Measurements from ENCODE around the gene ERGIC3.

ERGIC3 gene

DNA sequence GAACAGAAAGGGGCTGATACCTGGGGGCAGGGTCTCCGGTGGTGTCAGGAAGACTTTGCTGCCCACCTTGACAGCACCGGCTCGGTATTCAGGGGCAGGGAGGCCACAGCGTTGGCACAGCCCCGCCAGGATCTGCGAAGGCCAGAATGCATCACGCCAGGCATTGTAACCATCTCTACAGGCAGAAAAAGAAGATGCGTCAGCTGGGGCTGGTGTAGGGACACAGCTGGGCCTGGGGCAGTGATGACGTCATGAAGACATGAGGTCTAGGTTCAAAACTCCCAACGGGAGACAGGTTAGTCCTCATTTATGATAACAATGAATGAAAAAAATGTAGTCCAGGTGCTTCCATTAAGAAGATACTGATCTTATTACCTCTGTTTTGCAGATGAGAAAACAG is 22.0 kb downstream of the ERGIC3 start:
- DNase-seq: no peak

DNA sequence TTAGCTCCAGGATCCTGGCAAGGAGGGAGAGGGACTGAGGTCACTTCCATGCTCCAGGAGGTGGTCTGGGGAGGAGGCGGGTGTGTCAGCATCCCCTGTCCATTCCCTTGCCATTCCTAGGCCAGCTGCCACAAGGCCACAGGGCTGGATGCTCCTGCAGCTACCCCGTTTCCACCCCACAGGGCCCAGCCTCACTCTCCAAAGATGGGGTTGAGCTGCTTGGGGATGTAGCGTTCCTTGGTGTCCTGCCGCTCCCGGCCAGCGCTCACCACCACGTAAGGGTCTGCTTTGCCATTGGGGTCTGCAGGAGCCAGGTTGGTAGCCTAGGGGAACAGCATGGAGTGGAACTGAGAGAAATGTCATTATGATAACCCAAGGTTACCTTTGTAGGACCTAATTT is 23.0 kb downstream of the ERGIC3 start:
- DNase-seq: no peak

DNA sequence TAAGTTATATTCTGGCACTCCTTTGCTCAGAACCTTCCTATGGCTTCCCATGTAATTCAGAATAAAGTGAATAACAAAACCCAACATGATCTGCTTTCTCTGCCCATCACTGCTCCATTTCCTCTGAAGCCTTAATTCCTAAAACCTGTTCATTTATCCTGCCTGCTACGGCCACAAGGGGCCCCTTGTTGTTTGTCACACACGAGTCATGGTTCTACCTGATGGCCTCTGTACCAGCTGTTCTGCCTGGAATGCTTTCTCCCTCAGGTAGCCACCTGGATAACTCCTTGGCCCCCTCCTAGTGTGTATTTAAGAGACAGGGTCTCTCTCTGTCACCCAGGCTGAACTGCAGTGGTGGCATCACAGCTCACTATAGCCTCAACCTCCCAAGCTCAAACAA is 26.8 kb downstream of the ERGIC3 start:
- DNase-seq: no peak

DNA sequence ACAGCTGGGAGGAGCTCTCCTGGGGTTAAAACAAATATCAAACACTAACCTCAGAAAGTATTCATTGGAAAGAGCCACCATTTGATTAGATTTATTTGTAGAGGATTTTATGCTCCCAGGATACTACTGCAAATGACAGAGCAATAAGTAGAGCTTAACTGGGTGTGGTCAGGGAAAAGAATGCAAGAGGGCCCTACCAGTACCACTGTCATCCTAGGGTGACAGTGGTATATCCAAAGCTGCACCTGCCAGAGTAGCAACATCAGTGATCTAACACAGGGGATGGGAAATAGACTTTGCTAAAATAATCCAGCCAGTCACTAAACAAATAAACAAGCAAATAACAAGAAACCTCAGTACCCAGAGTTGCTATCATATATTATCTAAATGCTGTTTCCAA is 29.7 kb downstream of the ERGIC3 start:
- DNase-seq: no peak

DNA sequence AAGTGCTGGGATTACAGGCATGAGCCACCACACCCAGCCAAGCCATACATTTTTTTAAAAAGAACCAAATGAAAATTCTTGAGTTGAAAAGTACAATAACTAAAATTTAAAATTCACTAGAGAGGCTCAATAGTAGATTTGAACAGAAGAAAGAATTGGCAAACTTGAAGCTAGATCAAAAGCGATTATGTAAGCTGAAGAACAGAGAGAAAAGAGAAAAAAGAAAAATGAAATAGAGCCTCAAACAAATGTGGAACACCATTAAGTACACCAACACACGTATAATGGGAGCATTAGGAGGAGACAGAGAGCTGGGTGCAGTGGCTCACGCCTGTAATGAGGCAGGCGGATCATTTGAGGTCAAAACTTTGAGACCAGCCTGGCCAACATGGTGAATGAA is 31.0 kb downstream of the ERGIC3 start:
- no peak for DNase-seq

DNA sequence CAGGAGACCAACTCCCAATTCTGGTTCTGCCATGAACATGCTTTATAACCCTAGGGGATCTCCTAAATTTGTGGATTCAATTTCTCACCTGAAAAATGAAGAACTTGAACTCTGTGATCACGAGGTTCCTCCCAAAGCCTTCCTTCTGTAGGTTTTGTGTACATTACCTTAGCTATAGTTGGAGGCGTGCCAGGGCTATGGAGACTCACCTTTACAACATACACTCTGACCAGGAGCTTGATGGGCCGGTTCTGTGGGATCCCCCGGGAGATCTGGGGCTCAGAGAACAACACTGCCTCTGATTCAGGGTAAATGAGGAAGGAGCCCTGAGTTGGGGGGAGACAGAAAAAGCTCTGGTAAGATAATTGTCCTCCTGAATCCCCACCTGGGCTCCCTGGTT is 34.1 kb downstream of the ERGIC3 start:
- no peak for DNase-seq

DNA sequence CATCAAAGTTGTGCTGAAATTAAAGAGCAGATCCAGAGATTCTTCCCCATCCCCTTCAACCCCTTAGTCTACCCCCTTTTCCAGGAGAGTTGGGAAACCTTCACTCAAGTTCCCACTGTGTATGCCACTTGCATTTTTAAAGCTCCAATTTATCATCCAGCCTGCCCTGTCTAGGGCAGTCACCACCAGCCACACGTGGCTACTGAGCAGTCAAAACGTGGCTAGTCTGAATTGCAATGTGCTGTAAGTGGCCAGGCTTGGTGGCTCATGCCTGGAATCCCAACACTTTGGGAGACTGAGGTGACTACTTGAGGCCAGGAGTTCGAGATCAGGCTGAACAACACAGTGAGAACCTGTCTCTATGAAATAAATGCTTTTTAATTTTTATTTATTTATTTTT is 34.9 kb downstream of the ERGIC3 start:
- DNase-seq: no peak

DNA sequence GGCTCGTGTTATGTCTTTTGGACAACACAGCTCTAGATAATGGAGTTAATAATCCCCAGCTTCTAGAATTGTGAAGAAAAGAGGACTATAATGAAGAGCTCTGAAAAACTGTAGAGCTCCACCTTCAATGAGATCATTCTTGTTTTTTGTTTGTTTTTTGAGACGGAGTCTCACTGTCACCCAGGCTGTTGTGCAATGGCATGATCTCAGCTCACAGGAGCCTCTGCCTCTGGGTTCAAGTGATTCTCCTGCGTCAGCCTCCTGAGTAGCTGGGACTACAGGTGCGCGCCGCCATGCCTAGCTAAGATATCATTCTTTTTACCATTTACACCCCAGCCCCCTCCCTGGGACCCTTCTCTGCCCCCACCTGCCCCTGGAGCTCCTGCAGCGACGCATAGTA is 36.6 kb downstream of the ERGIC3 start:
- DNase-seq: no peak

DNA sequence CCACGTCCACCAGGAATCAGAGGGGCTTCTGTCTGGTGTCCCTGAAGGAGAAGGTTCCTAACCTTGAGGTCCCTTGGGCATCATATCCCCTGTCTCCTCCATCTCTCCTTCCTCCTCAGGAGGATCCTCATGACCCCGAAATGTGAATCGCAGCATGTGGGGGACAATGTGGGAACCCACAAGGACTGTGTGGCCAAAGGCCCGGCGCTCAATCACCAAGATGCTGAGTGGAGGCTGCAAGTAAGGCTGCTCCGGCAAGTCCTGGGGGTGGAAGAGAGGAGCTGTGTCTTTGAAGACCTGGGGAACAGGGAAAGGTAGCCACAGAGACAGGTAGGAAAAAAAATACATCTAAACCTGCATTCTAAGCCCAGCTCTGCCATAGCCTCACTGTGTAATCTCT is 37.3 kb downstream of the ERGIC3 start:
- no peak for DNase-seq

DNA sequence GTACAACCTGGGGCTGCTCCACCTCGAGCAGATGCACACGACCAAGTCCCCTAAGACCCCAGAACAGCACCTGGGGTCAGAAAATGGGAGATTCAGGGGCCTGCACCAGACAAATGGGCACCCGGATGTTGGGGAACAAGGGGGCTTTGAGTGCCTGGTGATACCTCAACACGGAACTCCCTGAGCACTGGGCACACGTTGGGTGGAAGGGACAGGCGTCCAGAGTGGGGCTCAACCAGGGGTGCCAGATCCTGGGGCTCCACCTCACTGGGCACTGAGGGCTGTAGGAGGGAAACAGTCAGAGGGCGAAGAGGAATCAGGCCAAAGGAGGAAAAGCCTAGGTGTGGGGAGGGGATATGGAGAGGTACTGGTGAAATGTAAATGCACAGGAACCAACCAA is 40.3 kb downstream of the ERGIC3 start:
- no peak for DNase-seq

DNA sequence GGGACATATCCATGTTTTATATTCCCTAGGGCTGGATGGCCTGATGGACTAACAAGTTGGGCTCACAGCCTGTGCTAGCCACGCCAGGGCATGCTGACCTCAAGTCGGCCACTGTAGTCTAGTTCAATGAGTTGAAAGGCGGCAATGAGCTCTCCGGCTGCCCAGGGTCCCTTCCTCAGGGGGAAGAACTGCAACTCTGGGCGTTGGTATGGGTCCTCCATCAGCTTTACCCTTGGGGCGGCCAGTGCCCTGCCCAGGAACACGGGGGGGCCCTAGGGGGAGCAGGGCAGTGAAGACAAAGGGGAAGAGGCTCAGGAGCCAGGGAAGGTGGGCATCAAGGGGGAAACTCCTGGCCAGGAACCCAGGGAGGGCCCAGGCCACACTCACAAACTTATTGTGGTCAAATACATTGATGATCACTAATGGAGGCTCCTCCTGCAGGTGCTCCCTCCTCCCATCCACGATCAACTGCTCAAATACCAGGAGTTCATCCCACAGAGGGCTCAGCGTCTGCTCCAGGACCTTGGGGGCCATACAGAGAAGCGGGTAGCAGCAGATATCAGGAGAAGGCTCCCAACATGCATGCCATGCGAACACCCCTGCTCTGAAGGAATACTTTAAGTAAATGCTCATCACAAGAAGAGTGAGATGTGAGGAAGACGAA is 41.0 kb downstream of the ERGIC3 start:
- DNase-seq: no peak

DNA sequence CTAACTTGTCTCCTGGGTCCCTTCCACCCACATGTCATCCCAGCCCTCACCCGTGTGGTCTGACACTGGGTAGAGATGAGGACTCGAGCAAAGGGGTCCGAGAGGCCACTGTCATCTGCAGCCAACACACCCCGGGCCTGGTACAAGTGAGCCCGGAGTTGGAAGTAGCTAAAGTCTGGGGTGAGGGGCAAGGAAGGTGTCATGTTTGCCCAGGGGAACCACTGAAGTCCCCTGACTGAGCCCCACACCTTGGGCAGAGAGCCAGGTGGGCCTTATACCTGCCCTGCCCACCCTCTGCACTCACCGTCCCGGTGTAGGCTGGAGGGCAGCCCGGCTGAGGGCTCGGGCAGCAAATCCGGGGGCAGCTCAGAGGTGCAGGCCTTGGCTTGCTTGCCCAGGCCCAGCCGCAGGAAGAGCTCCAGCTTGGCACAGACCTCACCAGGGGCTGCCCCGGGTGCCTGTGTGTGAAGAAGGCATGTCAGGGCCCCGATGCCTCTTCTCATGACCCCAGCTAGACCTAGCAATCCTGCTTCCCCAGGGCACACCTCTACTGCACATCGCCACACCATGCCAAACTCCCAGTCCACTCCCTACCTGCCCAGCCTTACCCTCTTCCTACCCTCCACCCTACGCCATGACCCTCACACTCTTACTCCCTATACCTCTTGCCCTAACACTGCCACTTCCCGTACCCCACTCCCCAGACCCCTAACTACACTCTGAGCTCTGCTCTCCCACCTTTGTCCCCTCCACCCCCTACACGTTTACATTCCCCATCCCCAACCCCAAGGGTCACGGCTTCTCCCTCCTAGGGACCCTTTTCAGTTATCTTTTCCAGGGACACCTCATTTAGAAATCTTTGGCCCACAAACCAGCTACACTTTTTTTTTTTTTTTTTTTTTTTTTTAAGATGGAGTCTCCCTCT is 42.0 kb downstream of the ERGIC3 start:
- DNase-seq: no peak

DNA sequence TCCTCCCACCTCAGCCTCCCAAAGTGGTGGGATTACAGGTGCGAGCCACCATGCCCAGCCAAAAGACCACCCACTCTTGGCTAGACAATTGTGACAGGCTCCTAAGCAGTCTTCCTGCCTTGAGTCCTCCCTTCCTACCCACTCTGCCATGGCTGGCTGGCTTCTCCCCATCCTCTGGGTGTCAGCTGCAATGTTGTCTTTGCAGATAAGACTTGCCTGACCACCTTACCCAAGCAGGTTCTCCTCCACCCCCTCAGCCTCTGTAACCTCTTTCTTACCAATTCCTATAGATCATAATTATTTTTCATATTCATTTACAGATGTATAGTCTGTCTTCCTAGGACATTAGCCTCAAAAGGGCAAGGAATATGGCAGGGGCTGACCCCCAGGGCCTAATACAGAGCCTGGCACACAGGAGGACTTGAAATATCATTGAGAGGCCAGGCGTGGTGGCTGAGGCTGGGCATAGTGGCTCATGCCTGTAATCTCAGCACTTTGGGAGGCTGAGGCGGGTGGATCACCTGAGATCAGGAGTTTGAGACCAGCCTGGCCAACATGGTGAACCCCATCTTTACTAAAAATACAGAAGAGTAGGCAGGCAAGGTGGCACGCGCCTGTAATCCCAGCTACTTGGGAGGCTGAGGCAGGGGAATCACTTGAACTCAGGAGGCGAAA is 45.0 kb downstream of the ERGIC3 start:
- DNase-seq: no peak

DNA sequence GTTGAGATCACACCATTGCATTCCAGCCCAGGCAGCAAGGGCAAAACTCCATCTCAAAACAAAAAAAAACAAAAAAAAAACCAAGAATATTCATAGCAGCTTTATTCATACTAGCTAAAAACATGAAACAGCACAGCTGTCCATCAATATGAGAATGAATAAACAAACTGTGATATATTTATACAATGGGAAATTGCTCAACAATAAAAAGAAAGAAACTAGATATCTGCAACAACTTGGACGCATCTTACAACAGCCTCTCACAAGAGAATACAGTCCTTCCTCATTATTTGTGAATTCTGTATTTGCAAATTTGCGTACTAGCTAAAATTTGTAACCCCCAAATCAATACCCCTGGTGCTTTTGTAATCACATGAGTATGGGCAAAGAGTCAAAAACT is 45.6 kb downstream of the ERGIC3 start:
- no peak for DNase-seq

DNA sequence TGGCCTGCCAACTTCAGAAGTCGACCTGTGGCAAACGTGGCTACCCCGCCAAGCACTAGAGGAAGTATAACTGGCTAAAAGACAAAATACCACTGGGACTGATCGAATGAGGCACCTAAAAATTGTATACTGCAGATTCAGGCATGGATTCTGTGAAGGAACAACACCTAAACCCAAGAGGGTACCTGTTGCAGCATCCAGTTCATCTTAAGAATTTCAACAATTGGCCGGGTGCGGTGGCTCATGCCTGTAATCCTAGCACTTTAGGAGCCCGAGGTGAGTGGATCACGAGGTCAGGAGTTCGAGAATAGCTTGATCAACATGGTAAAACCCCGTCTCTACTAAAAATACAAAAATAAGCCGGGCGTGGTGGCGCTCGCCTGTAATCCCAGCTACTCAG is 46.5 kb downstream of the ERGIC3 start:
- no peak for DNase-seq

DNA sequence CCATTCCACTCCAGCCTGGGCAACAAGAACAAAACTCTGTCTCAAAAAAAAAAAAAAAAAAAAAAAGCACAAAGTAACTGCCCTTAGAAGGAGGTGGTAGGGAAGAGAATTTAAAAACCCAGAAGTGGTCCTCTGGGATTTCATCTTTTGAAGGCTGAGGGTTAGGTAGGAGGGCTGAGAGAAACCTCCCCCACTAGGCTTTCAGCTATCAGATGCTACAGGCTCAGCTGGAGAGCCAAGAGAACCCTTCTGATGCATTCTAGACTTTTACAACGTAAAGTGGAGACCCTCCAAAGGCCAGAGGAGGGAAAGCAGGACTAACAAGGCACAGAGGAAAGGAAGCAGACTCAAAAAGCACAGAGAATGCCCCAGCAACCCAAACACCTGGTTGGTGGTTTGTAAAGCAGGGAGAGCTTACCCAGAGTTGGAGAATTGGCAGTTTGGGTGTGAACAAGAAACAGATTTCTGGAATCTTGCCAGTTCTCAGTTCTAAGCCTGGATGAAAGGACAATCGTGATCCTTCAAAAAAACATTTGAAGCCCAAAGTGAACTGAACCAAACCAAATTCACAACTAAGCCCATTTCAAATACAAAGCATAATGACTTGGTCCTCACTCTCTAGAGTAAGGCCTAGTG is 50.6 kb downstream of the ERGIC3 start:
- DNase-seq: no peak

DNA sequence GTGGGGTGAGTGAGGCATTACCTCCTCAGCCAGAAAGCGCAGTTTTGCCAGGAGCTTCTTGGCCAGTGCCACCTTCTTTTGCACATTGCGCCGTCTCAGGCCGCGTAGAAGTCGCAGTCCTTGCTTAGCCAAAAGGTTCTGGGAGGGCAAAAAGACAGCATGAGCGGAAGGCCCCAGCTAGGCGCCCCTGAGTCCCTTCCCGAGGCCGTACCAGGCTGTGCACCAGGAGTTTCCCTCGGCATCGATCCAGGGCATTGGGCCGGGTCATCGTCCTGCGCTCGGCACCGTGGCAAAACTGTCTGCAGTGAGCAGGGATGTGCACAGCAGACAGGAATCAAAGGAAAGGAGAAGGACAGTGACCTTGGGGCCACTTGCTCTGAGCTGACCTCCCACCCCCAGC is 53.6 kb downstream of the ERGIC3 start:
- no peak for DNase-seq

DNA sequence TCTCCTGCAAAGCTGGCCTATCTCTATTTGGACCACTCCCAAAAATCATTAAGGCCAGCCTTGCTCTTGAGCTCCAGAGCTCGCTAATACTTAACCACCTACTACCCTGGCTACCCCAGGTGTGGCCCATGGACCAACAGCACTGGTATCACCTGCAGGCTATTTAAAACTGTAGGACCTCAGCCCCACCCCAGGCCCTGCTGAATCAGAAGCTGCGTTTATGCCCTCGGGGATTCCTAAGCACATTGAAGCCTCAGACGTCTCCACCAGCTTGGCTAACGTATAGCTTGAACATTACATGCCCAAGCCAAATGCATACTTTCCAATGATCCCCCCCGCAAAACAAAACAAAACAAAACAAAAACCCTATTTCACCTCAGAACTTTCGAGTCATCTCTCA is 54.0 kb downstream of the ERGIC3 start:
- no peak for DNase-seq

DNA sequence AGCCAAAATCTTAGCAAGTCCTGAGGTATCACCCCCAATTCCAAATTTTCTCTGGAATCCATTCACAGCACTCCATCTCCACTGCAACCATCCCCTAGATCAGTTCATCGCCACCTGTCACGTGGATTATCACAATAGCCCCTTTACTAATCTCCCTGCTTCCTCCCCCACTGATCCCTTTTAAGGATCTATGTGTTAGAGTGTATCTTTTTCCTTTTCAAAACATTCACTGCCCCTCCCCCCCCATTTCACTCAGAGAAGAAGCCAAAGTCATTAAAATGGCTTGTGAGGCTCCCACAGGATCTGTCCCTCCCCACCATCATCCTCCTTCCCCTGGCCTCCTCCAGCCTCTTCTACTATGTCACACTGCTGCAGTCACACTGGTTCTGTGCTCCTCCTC is 55.3 kb downstream of the ERGIC3 start:
- no peak for DNase-seq

DNA sequence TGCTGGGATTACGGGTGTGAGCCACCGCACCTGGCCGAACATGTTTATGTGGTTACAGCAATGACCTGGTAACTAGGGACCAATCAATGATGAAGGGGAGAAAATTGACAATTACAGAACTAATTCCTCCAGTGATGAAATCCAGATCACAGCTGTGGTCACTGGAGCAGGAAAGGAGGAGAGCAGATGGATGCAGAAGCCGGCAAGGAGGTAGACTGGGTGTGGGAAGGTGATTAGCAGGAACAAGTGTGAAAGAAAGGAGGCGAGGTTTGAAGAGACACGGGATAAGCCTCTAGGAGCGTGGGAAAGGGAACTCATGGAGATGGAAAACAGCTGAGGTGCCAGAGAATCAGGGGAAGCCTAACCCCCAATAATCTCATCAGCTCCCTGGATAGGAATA is 56.6 kb downstream of the ERGIC3 start:
- DNase-seq: no peak

DNA sequence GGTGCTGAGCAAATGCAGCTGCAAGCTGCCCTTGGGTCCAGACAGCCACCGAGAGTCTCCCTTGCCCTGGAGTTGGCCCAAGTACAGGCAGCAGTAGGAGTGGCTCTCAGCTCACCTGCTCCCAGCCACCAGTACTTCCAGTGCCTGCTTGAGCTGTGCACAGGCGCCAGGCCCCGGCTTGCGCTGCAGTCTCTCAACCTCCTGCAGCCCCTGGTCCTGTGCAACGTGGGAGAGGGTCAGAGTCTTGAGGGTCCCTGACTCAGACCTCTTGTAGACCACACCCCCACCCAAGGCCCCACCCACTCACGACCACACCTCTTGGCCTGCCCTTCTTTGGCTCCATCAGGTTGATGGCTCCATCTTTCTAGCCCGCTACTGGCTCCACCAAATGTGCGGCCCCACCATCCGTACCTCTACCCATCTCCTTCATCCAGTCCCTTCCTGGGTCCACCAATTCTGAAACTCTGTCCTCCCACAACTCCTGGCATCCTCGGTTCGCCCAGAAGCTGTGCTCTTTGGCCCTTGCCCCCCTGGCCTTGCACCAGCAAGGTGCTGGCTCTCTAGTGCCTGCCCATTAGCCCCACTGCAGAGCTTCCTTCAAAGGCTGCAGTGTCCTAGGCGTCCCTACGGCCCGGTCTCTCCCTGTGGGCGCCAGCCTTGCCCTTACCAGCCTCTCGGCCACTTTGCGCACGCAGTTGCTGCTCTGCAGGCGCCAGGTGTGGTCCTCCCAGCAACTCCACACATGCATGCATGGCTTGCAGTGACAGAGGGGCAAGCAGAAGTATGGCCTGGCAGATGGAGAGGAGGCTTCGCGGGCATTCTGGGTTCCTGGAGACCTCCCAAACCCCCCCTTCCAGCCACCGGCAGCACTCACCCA is 57.3 kb downstream of the ERGIC3 start:
- DNase-seq: no peak

DNA sequence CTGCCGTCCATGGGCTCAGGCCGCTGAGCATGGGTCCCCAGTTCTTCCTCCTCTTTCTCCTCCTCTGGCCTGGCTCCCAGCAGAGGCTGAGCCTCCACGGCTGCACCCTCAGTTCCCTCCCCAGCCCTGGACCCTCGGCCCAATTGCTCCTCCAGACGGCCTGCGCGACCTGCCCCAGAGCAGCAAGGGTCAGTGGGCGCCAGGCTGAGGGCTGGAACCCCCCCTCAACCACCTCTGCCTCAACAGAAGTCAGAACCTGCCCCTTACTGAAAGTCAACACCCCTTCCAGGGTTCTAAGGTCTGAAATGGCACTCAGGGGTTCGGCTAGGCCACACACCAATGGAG is 57.9 kb downstream of the ERGIC3 start:
- DNase-seq: no peak

All from CD4-positive, alpha-beta T cell treated with Interleukin-10 for 1 hour (primary cell).